Activated CD4-positive, alpha-beta T cell treated with anti-CD3 and anti-CD28 coated beads, Interleukin-2, amount 10 ng/mL, durations not matched to agents 7 days and 5 days (primary cell): Measurements from ENCODE around the gene KIDINS220. TPM values are rescaled to one million over a fixed set of nuclear protein-coding genes. Genes with fewer than 3 reads are reported as not detected.

Source experiments
- CTCF ChIA-PET: fragments of 350-600 bp; sonication (Branson Sonifier 250); formaldehyde crosslinking; loops from one replicate; lab custom pipeline; 2021; ENCODE audit warnings: antibody characterized with exemption; lab: Charles Lee
- POLR2A ChIA-PET: fragments of 350-600 bp; sonication (Branson Sonifier 250); formaldehyde crosslinking; loops from one replicate; lab custom pipeline; 2021; ENCODE audit warnings: antibody characterized with exemption; lab: Charles Lee
- DNase-seq: peaks from one replicate; pipeline ENCODE4 v3.0.0-alpha.2; 2020
- H3K27ac Mint-ChIP-seq: one replicate; pipeline ENCODE4 v1.8.0; 2021; ENCODE audit warnings: mild to moderate bottlenecking, moderate library complexity, mixed read lengths
- H3K27me3 Mint-ChIP-seq: one replicate; pipeline ENCODE4 v1.8.0; 2021; ENCODE audit warnings: mixed read lengths
- H3K36me3 Mint-ChIP-seq: one replicate; pipeline ENCODE4 v1.8.0; 2021; ENCODE audit warnings: low read depth, mixed read lengths
- H3K4me1 Mint-ChIP-seq: one replicate; pipeline ENCODE4 v1.8.0; 2021; ENCODE audit warnings: mixed read lengths
- H3K4me3 Mint-ChIP-seq: one replicate; pipeline ENCODE4 v1.8.0; 2021; ENCODE audit warnings: mild to moderate bottlenecking, moderate library complexity, mixed read lengths
- H3K9me3 Mint-ChIP-seq: one replicate; pipeline ENCODE4 v1.8.0; 2021; ENCODE audit warnings: mixed read lengths
- total RNA-seq, 2 experiments: library from RNA; stranded (reverse); gene quantifications; one replicate each; pipeline ENCODE4 v1.2.3, GENCODE V29; 2021

The KIDINS220 gene
- total RNA-seq, 2 experiments from 2014 or later, result 36.3 TPM

DNA sequence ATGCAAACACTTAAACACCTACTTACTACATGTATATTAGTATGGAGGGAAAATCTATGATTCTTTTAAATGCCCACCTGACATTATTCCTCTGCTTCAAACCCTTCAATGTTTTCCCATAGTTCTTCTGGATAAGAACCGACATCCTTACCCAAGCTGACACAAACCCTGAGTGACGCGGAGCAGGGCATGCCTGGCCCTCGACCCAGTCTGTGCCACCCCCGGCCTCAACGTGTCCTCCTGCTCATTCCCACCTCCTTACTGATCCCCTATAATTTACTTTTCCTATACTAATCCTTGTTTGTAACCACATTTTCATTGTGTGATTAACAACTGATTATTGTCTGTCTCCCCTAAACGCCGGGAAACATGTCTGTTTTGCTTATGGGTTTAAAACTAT lies 17.5 kb downstream of the KIDINS220 start:
- H3K9me3 Mint-ChIP-seq, result no peaks in the 10 kb centered on the region
- CTCF ChIA-PET, result interaction anchor here (1.4 to 1.6 kb wide), 2 partner anchors 15 to 16 kb away, joined by 4 to 7 read pairs; no protein-coding TSS in a partner anchor
- peaks cover 11% of the 10 kb centered on the region for H3K36me3 Mint-ChIP-seq
- no peaks in the 10 kb centered on the region for H3K27me3 Mint-ChIP-seq
- POLR2A ChIA-PET, result no interaction called here
- H3K4me1 Mint-ChIP-seq, result peaks cover 2% of the 10 kb centered on the region
- H3K4me3 Mint-ChIP-seq, result no peak overlapping the region
- H3K27ac Mint-ChIP-seq, result no peak overlapping the region
- DNase-seq, result no peak

DNA sequence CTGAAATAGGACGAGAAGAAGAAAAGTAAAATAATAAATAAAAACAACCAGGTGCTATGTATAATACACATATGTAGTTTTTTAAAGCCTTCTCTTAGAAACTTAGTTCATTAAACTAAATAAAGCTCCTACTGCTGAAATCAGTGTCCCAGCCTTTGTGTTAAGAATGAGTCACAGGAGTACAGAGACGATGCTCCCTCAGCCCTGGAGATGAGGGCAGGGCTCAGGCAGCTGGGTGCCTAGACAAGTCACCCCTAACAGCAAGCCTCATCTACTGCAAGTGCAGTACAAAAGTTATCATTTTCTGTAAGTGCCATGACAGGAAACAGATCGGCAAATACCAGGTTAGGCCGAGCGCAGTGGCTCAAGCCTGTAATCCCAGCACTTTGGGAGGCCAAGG lies 18.2 kb downstream of the KIDINS220 start:
- Mint-ChIP-seq H3K4me1 (peaks cover 2% of the 10 kb centered on the region), H3K4me3 (no peak overlapping the region), H3K36me3 (peaks cover 8% of the 10 kb centered on the region), H3K27ac (no peak overlapping the region), H3K27me3 (no peaks in the 10 kb centered on the region), H3K9me3 (no peaks in the 10 kb centered on the region)
- DNase-seq, result no peak
- ChIA-PET POLR2A (no interaction called here), CTCF (interaction anchor here (0.8 to 1.8 kb wide), 3 partner anchors 10 to 25 kb away, joined by 3 to 7 read pairs (median 6); no protein-coding TSS in a partner anchor)

DNA sequence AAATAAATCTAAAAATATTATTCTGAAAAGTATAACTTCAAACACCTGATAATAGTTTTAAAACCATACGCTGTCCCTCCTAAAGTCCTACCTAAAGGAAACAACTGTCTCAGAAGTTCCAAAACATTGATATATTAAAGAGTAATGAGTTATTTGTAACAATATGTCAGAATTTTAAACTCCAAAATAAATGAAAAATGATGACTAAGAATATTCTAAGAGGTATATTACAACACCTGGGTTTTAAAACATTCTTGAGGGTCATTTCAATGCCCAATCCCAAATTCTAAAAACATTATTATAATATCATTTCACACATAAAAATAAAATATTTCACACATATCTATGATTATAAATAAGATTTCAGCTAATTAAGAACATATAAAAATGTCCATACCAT lies 20.2 kb downstream of the KIDINS220 start:
- no peaks in the 10 kb centered on the region for H3K27me3 Mint-ChIP-seq
- ChIA-PET CTCF (interaction anchor here (1.8 kb wide), 1 partner anchor 23 kb away, joined by 6 read pairs; no protein-coding TSS in a partner anchor), POLR2A (no interaction called here)
- peaks cover 10% of the 10 kb centered on the region for H3K36me3 Mint-ChIP-seq
- no peak overlapping the region for H3K4me3 Mint-ChIP-seq
- no peak for DNase-seq
- no peaks in the 10 kb centered on the region for H3K9me3 Mint-ChIP-seq
- peaks cover 2% of the 10 kb centered on the region for H3K4me1 Mint-ChIP-seq
- H3K27ac Mint-ChIP-seq, result no peak overlapping the region

DNA sequence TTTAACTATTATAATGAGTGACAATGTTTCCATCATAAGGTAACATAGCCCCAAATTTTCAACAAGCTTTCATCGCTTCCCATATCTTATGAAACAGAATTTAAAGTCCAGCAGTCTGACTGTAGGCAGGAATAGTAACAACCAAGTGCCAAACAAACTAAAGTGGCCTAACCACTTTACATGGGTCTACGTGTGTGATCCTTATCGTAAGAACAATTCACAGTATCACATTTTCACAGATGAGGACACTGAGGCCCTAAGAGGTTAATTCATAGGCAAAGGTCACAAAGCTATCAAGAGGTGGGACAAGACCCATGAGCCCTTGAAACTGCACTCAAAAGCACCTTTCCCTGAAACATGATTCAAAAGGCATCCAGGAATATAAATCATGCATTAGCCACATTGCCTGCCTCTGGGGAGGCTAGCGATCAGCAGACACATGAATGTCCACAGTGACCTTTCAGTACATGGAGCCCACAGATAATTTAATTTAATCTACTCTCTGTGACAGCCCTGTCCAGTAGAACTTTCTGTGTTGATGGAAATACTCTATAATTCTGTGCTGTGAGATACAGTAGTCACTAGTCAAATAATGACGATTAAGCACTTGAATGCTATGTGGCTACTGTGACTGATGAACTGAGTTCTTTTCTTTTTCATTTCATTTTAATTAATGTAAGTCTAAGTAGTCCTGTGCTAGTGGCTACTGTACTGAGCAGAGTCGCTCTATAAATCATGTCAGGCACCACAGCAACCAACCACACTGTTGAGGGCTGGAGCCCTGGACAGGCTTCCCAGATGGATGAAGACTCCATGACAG lies 30.3 kb downstream of the KIDINS220 start:
- peaks cover 60% of the 10 kb centered on the region for H3K36me3 Mint-ChIP-seq
- no peak overlapping the region for H3K4me3 Mint-ChIP-seq
- peaks cover 16% of the 10 kb centered on the region for H3K4me1 Mint-ChIP-seq
- DNase-seq, result no peak
- ChIA-PET CTCF (no interaction called here), POLR2A (no interaction called here)
- H3K27me3 Mint-ChIP-seq, result no peaks in the 10 kb centered on the region
- peak overlapping the region; percentile 28 for H3K27ac Mint-ChIP-seq
- H3K9me3 Mint-ChIP-seq, result no peaks in the 10 kb centered on the region

DNA sequence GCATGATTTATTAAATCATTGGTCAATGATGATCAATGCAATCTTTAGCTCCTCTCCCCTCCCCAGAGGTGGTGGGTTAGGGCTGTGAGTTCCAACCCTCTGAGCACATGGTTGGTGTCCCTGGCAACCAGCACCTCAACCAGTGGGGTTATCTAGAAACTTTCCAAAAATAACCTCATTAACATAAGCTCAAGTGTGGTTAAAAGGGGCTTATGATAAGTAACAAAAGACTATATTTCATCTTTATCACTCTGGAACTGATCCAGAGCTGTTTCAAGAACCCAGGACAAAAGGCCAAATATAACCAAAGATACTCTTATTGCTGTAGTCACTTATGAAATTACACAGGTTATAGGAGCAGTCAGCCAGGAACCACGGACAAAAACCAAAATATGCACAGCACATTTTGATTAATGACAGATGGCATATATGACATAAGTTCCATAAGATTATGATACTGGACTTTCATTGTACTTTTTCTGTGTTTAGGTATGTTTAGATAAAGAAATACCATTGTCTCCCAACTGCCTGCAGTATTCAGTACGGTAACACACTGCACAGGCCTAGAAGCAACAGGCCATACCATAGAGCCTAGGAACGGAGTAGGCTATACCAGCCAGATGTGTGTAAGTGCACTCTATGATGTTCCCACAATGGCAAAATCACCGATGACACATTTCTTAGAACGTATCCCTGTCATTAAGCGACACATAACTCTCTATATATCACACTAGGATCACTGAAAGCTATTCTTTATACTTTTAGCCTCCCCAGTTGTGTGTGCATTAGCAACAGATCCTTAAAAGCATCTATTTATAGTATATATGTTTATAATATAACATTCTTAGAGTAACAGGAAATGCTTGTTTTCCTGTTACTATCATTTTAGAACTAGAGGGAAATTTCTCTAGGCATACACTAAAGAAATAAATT lies 31.9 kb downstream of the KIDINS220 start:
- ChIA-PET CTCF (interaction anchor here (0.9 to 1.8 kb wide), 4 partner anchors 14 to 1496 kb away, joined by 3 to 7 read pairs (median 4); no protein-coding TSS in a partner anchor), POLR2A (no interaction called here)
- no peak overlapping the region for H3K4me3 Mint-ChIP-seq
- H3K27me3 Mint-ChIP-seq, result no peaks in the 10 kb centered on the region
- H3K36me3 Mint-ChIP-seq, result peaks cover 59% of the 10 kb centered on the region
- DNase-seq, result no peak
- no peaks in the 10 kb centered on the region for H3K9me3 Mint-ChIP-seq
- H3K27ac Mint-ChIP-seq, result peak overlapping the region; percentile 43
- H3K4me1 Mint-ChIP-seq, result peaks cover 18% of the 10 kb centered on the region

DNA sequence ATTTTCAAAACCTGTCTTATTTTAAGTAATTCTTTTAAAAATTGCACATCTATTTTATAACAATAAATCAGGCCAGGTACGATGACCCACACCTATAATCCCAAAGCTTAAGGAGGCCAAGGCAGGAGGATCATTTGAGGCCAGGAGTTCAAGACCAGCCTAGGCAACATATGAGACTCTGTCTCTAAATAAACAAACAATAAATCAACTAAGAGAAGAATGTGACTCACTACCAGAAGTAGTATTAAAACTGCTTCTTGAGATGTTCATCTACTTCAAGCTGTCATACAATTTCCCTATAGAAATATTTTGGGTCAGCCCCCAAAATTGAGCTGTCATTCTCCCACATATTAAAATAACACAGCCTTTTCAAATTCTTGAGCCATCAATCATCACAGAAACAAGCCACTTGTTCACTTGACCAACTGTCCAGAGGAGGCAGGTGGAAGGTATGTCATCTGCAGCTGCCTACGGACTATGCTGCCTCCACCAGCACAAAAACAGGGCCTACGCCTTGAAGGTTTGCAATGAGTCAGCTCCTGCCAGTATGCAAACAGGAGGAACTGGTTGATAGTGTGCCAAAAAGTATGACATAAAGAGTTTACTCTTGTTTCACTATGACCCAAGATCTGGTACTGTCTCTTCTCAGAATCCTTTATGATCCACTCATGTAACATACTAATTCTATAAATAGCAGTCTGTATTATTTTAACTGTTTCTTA lies 33.6 kb downstream of the KIDINS220 start:
- no peak overlapping the region for H3K4me3 Mint-ChIP-seq
- peaks cover 21% of the 10 kb centered on the region for H3K4me1 Mint-ChIP-seq
- peak overlapping the region; percentile 68 for H3K27ac Mint-ChIP-seq
- POLR2A ChIA-PET, result interaction anchor here (0.7 kb wide), 1 partner anchor 256 kb away, joined by 6 read pairs; no protein-coding TSS in a partner anchor
- CTCF ChIA-PET, result interaction anchor here (0.6 to 1.8 kb wide), 5 partner anchors 15 to 1798 kb away, joined by 3 to 7 read pairs (median 4); no protein-coding TSS in a partner anchor
- H3K27me3 Mint-ChIP-seq, result no peaks in the 10 kb centered on the region
- no peaks in the 10 kb centered on the region for H3K9me3 Mint-ChIP-seq
- peaks cover 64% of the 10 kb centered on the region for H3K36me3 Mint-ChIP-seq
- DNase-seq, result peak; percentile 27

DNA sequence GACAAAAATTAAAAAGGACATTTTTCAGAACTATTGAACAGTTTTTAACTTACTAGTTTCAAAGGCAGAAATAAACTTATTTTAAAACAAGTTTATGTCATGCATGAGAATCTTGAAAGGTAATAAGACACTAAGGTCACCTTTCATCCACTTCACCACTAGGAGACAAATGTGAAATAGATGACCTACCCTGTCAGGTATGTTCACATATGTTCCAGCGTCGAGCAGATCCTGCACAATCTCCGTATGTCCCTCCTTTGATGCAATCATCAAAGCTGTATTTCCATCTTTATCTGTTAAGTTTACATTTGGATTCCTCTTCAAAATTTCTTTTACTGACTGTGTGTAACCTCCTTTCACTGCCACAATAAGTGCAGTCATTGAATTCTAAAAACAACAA lies 34.7 kb downstream of the KIDINS220 start:
- POLR2A ChIA-PET, result no interaction called here
- CTCF ChIA-PET, result no interaction called here
- Mint-ChIP-seq H3K27me3 (no peaks in the 10 kb centered on the region), H3K4me3 (no peak overlapping the region), H3K4me1 (peaks cover 23% of the 10 kb centered on the region), H3K36me3 (peaks cover 62% of the 10 kb centered on the region), H3K9me3 (no peaks in the 10 kb centered on the region), H3K27ac (no peak overlapping the region)
- DNase-seq, result no peak

DNA sequence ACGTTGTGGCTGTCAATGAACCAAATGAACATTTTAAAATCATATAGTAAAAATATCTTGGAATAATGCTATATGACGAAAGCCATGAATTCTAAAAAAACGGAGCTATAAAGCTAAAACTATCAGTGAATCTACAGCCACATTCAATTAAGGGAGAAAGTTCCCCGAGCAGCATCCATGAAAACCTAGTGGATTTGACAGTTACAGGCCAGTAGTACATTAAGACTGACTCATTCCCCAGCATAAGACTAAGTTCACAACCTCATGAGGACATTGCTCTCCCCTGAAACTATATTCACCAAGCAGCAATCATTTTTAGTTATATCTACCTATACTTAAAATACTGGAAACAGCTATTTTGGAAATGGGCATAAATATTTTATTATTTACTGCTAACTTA lies 36.6 kb downstream of the KIDINS220 start:
- H3K4me3 Mint-ChIP-seq, result no peak overlapping the region
- no peak overlapping the region for H3K27ac Mint-ChIP-seq
- CTCF ChIA-PET, result interaction anchor here (0.9 kb wide), 1 partner anchor 29 kb away, joined by 3 read pairs; no protein-coding TSS in a partner anchor
- peaks cover 38% of the 10 kb centered on the region for H3K4me1 Mint-ChIP-seq
- POLR2A ChIA-PET, result no interaction called here
- no peaks in the 10 kb centered on the region for H3K9me3 Mint-ChIP-seq
- no peaks in the 10 kb centered on the region for H3K27me3 Mint-ChIP-seq
- no peak for DNase-seq
- H3K36me3 Mint-ChIP-seq, result peaks cover 62% of the 10 kb centered on the region

DNA sequence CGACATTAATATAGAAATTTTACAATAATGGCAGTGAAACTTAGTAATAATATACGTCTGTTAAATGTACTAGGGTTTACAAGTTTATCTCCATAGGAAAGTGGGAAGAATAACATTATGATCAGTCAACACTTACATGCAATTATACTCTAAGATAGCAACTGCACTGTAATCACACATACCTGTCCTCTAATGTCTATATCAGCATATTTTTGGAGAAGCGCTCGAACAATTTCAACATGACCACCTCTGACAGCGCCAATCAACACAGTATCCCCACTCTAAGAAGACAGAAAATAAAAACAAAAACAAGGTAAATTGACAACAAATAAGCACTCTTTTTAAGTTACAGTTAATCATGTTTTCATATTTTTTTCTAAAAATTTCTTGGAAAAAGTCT lies 37.2 kb downstream of the KIDINS220 start:
- Mint-ChIP-seq H3K4me1 (peaks cover 36% of the 10 kb centered on the region), H3K27ac (no peak overlapping the region), H3K27me3 (no peaks in the 10 kb centered on the region), H3K36me3 (peaks cover 56% of the 10 kb centered on the region), H3K4me3 (no peak overlapping the region), H3K9me3 (no peaks in the 10 kb centered on the region)
- POLR2A ChIA-PET, result no interaction called here
- DNase-seq, result no peak
- CTCF ChIA-PET, result interaction anchor here (0.9 kb wide), 1 partner anchor 29 kb away, joined by 3 read pairs; no protein-coding TSS in a partner anchor

DNA sequence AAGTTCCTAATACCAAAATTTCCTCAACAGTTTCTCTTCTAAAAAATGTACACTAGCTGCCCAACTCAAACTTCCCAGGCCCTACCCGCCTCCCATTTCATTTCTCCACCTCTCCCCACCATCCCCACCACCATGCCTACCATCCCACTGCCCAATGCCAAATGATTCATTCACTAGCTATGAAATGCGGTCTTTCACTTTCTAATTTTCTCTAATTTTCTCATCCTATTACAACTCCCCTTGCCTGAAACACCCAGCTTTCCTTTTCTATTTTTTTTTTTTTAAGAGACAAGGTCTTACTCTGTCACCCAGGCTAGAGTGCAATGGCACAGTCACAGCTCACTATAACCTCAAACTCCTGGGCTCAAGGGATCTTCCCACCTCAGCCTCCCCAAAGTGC lies 38.4 kb downstream of the KIDINS220 start:
- Mint-ChIP-seq H3K27ac (no peak overlapping the region), H3K4me3 (no peak overlapping the region), H3K36me3 (peaks cover 59% of the 10 kb centered on the region), H3K9me3 (no peaks in the 10 kb centered on the region), H3K4me1 (peaks cover 28% of the 10 kb centered on the region), H3K27me3 (no peaks in the 10 kb centered on the region)
- CTCF ChIA-PET, result interaction anchor here (0.9 kb wide), 1 partner anchor 75 kb away, joined by 3 read pairs; no protein-coding TSS in a partner anchor
- DNase-seq, result no peak
- POLR2A ChIA-PET, result no interaction called here

DNA sequence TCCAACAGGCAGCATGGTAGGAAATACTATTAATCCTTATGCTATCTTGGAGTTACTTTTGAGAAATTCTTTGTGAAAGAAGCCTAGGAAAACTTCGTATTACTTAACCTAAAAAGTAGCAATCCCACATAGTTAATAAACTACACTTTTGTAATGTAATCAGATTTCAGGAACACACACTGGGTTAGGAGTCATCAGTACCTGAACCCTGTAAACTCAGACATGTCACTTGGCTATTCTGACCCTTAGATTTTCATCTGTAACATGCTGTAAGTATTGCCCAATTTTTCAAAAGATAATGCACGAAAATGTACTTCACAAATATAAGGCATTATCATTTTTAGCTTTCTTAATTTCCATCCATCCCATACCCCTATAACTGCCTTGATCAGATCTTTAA lies 39.0 kb downstream of the KIDINS220 start:
- H3K4me3 Mint-ChIP-seq, result no peak overlapping the region
- ChIA-PET POLR2A (no interaction called here), CTCF (interaction anchor here (0.9 to 1.2 kb wide), 2 partner anchors 11 to 76 kb away, joined by 3 read pairs; no protein-coding TSS in a partner anchor)
- DNase-seq, result no peak
- H3K4me1 Mint-ChIP-seq, result peaks cover 24% of the 10 kb centered on the region
- no peak overlapping the region for H3K27ac Mint-ChIP-seq
- H3K27me3 Mint-ChIP-seq, result no peaks in the 10 kb centered on the region
- peaks cover 57% of the 10 kb centered on the region for H3K36me3 Mint-ChIP-seq
- no peaks in the 10 kb centered on the region for H3K9me3 Mint-ChIP-seq

DNA sequence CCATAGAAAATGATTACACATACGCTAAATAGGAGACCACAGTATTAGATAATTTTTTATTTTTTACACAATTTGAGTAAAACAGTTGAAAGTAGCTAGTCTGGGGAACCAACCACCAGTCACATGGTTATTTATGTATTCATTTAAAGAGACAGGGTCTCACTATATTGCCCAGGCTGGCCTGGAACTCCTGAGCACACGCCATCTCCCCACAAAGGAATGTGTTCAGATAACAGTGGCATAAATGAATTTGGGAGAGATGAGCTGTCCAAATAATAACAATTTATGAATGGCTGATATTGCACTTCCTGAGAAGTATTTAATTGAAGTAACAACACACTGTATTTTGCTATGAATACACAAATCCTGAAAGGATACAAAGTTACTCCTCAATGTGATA lies 39.7 kb downstream of the KIDINS220 start:
- no peak for DNase-seq
- ChIA-PET POLR2A (no interaction called here), CTCF (interaction anchor here (1.2 kb wide), 1 partner anchor 11 kb away, joined by 3 read pairs; no protein-coding TSS in a partner anchor)
- Mint-ChIP-seq H3K9me3 (no peaks in the 10 kb centered on the region), H3K4me1 (peaks cover 22% of the 10 kb centered on the region), H3K36me3 (peaks cover 54% of the 10 kb centered on the region), H3K27ac (peak overlapping the region; percentile 73), H3K4me3 (no peak overlapping the region), H3K27me3 (no peaks in the 10 kb centered on the region)
